GM12878 (cell line): ENCODE measurements around the gene PXMP2. TPM values are rescaled to one million over a fixed set of nuclear protein-coding genes. Genes with fewer than 3 reads are reported as not detected.

Source experiments
- BCLAF1 ChIP-seq: fragments of 450-650 bp; IDR thresholded peaks from 2 replicates; pipeline ENCODE4 v1.6.1; 2017; ENCODE audit warnings: antibody characterized with exemption, mild to moderate bottlenecking, moderate library complexity
- EP300 ChIP-seq, 2 experiments: fragments of 150-350 bp in 1 of 2; IDR thresholded peaks; 2 replicates each; pipeline ENCODE4 v1.6.1; 2011 to 2012; ENCODE audit warnings: low read depth in 2 of 2, low read length in 2 of 2, borderline replicate concordance in 1 of 2, improper control_type of control experiment in 1 of 2, inconsistent platforms in 1 of 2; ENCODE audit not compliant: control insufficient read depth in 1 of 2
- IRF3 ChIP-seq: fragments of 450-650 bp; IDR thresholded peaks from 2 replicates; pipeline ENCODE4 v1.6.1; 2014; ENCODE audit warnings: mild to moderate bottlenecking
- NR2F1 ChIP-seq: fragments of 450-650 bp; conservative IDR thresholded peaks from 2 replicates; pipeline ENCODE4 v1.6.1; 2017; ENCODE audit warnings: mild to moderate bottlenecking
- POLR2AphosphoS2 ChIP-seq: IDR thresholded peaks from 2 replicates; pipeline ENCODE4 v1.6.1; 2011; ENCODE audit warnings: low read depth, mild to moderate bottlenecking, low read length, improper control_type of control experiment, moderate library complexity
- POLR2AphosphoS5 ChIP-seq: IDR thresholded peaks from 2 replicates; pipeline ENCODE4 v1.6.1; 2011; ENCODE audit warnings: mild to moderate bottlenecking, low read length, inconsistent platforms
- ZNF207 ChIP-seq: fragments of 450-650 bp; IDR thresholded peaks from 2 replicates; pipeline ENCODE4 v1.6.1; 2014; ENCODE audit warnings: antibody characterized with exemption, mild to moderate bottlenecking, borderline replicate concordance
- ZNF622 ChIP-seq: fragments of 450-650 bp; IDR thresholded peaks from 2 replicates; pipeline ENCODE4 v1.6.1; 2017; ENCODE audit warnings: mild to moderate bottlenecking, inconsistent platforms
- polyA plus RNA-seq, 11 experiments: library from polyadenylated mRNA; depleted of rRNA in 4 of 11; unstranded in 6 of 11; stranded (reverse) in 5 of 11; fragments of >200 nt; fragmentation: Nextera tagmentation in 4 of 11; fragmentation: Illumina TruSeq in 1 of 11; extraction: Ambion mirVana in 4 of 11; extraction: Trizol in 1 of 11; gene quantifications; 1 replicate in 1 of 11; 2 replicates in 10 of 11; pipeline versions ENCODE4 v1.2.1 to v1.2.3, GENCODE V29; 2011 to 2016; ENCODE audit warnings: inconsistent platforms in 2 of 11, missing spikeins in 2 of 11, low read depth in 1 of 11
- total RNA-seq, 4 experiments: library from RNA; depleted of rRNA in 3 of 4; stranded (reverse); fragments of >200 nt in 3 of 4; fragmentation: Illumina TruSeq in 1 of 4; extraction: Trizol in 1 of 4; gene quantifications; 2 replicates each; pipeline versions ENCODE4 v1.2.1 to v1.2.3, GENCODE V29; 2013 to 2021

Gene PXMP2
- total and polyA plus RNA-seq, 10 of the 15 experiments (the other 5 are each of a cell fraction or from before 2014, with no cell fraction given) = 4.0 to 97.8 (median 42.0) TPM

- TF ChIP-seq BCLAF1 (no peak), POLR2AphosphoS5 (no peak), NR2F1 (no peak), ZNF207 (no peak), EP300 (IDR thresholded peaks at IDR 0.05; ENCODE audit: borderline replicate concordance in 1 of 2, control insufficient read depth in 1 of 2, low read depth in 2 of 2, low read length in 2 of 2) (no peak), ZNF622 (no peak), POLR2AphosphoS2 (no peak), IRF3 (no peak)
- TF ChIP-seq, all 136 proteins: peak for 0
Observed at GRCh38 chr12:132718644-132719043, 31.3 kb downstream of the PXMP2 start (continued).
